K562 (cell line): ENCODE measurements around the gene ZNF718. TPM values are rescaled to one million over a fixed set of nuclear protein-coding genes. Genes with fewer than 3 reads are reported as not detected.

ENCODE experiments used
- ATAC-seq: fragments of 200-7000 bp; cut with Tn5 transposase; 3 replicates; pipeline ENCODE4 v1.9.1; 2020; ENCODE audit warnings: moderate library complexity
- BruUV-seq: library from RNA; stranded (reverse); fragments of 400-500 nt; replicated peaks from 2 replicates; lab custom pipeline; 2021; lab: Mats Ljungman, UMichigan
- CTCF ChIA-PET: fragments of 300-600 bp; formaldehyde crosslinking; extraction: SDS; loops from one replicate; lab custom pipeline; 2021; ENCODE audit warnings: low intra/inter-chr PET ratio; lab: Yijun Ruan, JAX
- POLR2A ChIA-PET: fragments of 300-600, 350-650 bp; sonication (Branson Sonifier 250); formaldehyde crosslinking; extraction: SDS; loops from one replicate; lab custom pipeline; 2021; ENCODE audit warnings: antibody characterized with exemption, inconsistent platforms; lab: Yijun Ruan, JAX
- DNase-seq, 4 experiments: peaks; one replicate each; pipeline versions ENCODE4 v3.0.0 to v3.0.0-alpha.2; 2011 to 2018; ENCODE audit warnings: low spot score in 3 of 4, mixed read lengths in 3 of 4; ENCODE audit errors: extremely low read depth in 1 of 4
- FAIRE-seq: peaks from 2 replicates; lab custom pipeline; 2011; peaks lifted over from hg19 to GRCh38; lab: Jason Lieb, UNC
- H2AFZ ChIP-seq: 2 replicates; pipeline ENCODE4 v1.6.0; 2011; ENCODE audit warnings: low read depth, low read length, control low read depth, inconsistent platforms
- H3K27ac ChIP-seq: fragments of 200-600 bp; 3 replicates; pipeline ENCODE4 v1.8.0; 2011; ENCODE audit warnings: low read depth, mild to moderate bottlenecking, control low read depth, inconsistent platforms, low read length, moderate library complexity, mixed read lengths; ENCODE audit errors: extremely low read depth
- H3K27me3 ChIP-seq, 2 experiments: fragments of 300-600 bp in 1 of 2; 2 replicates in 1 of 2; 3 replicates in 1 of 2; pipeline versions ENCODE4 v1.6.0 to v1.8.0; 2011; ENCODE audit warnings: inconsistent platforms in 2 of 2, low read length in 2 of 2, mild to moderate bottlenecking in 1 of 2, mixed read lengths in 1 of 2, moderate library complexity in 1 of 2; ENCODE audit not compliant: control insufficient read depth in 2 of 2, insufficient read depth in 2 of 2
- H3K36me3 ChIP-seq: fragments of 300-600 bp; 3 replicates; pipeline ENCODE4 v1.8.0; 2011; ENCODE audit warnings: mild to moderate bottlenecking, low read length, inconsistent platforms; ENCODE audit not compliant: control insufficient read depth, insufficient read depth
- H3K4me1 ChIP-seq, 2 experiments: fragments of 200-600 bp in 1 of 2; replicated peaks in 1 of 2; 2 replicates in 1 of 2; 3 replicates in 1 of 2; pipeline versions ENCODE4 v1.5.1 to v1.8.0; 2011; ENCODE audit warnings: inconsistent platforms in 2 of 2, low read length in 2 of 2, mild to moderate bottlenecking in 1 of 2, mixed read lengths in 1 of 2, moderate library complexity in 1 of 2; ENCODE audit not compliant: control insufficient read depth in 2 of 2, insufficient read depth in 2 of 2
- H3K4me2 ChIP-seq: 2 replicates; pipeline ENCODE4 v1.6.1; 2011; ENCODE audit warnings: low read length, control low read depth, inconsistent platforms, mixed read lengths; ENCODE audit not compliant: insufficient read depth
- H3K4me3 ChIP-seq: fragments of 200-600 bp; sonication (generic), shearing (Covaris generic); 2 replicates; pipeline ENCODE4 v1.5.1; 2016; ENCODE audit warnings: control low read depth, inconsistent platforms
- H3K79me2 ChIP-seq: fragments of 200-600 bp; 3 replicates; pipeline ENCODE4 v1.8.0; 2011; ENCODE audit warnings: low read length, inconsistent platforms; ENCODE audit not compliant: control insufficient read depth, insufficient read depth
- H3K9ac ChIP-seq, 2 experiments: 2 replicates each; pipeline versions ENCODE4 v1.6.0 to v1.6.1; 2011; ENCODE audit warnings: low read depth in 2 of 2, low read length in 2 of 2, control low read depth in 1 of 2, inconsistent platforms in 1 of 2, mild to moderate bottlenecking in 1 of 2, mixed read lengths in 1 of 2; ENCODE audit not compliant: insufficient read depth in 1 of 2
- H3K9me1 ChIP-seq: one replicate; pipeline ENCODE4 v1.6.0; 2011; ENCODE audit warnings: inconsistent platforms, mild to moderate bottlenecking, low read length, moderate library complexity; ENCODE audit not compliant: control insufficient read depth, insufficient read depth
- H3K9me3 ChIP-seq: replicated peaks from 2 replicates; pipeline ENCODE4 v1.5.1; 2011; ENCODE audit warnings: low read depth, low read length, inconsistent platforms; ENCODE audit not compliant: control insufficient read depth, insufficient read depth
- H4K20me1 ChIP-seq: replicated peaks from 2 replicates; pipeline ENCODE4 v1.6.1; 2011; ENCODE audit warnings: low read length, inconsistent platforms, mixed read lengths; ENCODE audit not compliant: control insufficient read depth, insufficient read depth
- HDAC1 ChIP-seq, 2 experiments: fragments of 450-650 bp; IDR thresholded peaks; 2 replicates each; pipeline ENCODE4 v1.6.1; 2016 to 2017; ENCODE audit warnings: inconsistent platforms in 1 of 2, mild to moderate bottlenecking in 1 of 2, moderate library complexity in 1 of 2
- MAFG ChIP-seq: fragments of 450-650 bp; conservative IDR thresholded peaks from 2 replicates; pipeline ENCODE4 v1.6.1; 2016; ENCODE audit warnings: missing genetic modification characterization, missing compliant biosample characterization
- MTA3 ChIP-seq: fragments of 450-650 bp; formaldehyde crosslinking; IDR thresholded peaks from 2 replicates; pipeline ENCODE4 v1.6.1; 2017; ENCODE audit warnings: mild to moderate bottlenecking, borderline replicate concordance
- NRF1 ChIP-seq, 2 experiments: fragments of 450-650 bp; IDR thresholded peaks in 1 of 2; conservative IDR thresholded peaks in 1 of 2; 2 replicates each; pipeline ENCODE4 v1.6.1; 2014; ENCODE audit warnings: mild to moderate bottlenecking in 2 of 2
- PHB2 ChIP-seq: fragments of 450-650 bp; IDR thresholded peaks from 2 replicates; pipeline ENCODE4 v1.6.1; 2017; ENCODE audit warnings: low read depth
- PRMT5 ChIP-seq: sonication (generic); formaldehyde crosslinking; IDR thresholded peaks from 2 replicates; pipeline ENCODE4 v1.5.0; 2020; ENCODE audit warnings: missing genetic modification reagents
- RBFOX2 ChIP-seq: fragments of 200-400 bp; formaldehyde crosslinking; IDR thresholded peaks from 2 replicates; pipeline ENCODE4 v1.6.1; 2017; ENCODE audit warnings: low read depth, mild to moderate bottlenecking, low read length, moderate library complexity
- RFX5 ChIP-seq: IDR thresholded peaks from 2 replicates; pipeline ENCODE4 v1.6.1; 2011; ENCODE audit warnings: low read depth, mild to moderate bottlenecking, improper control_type of control experiment, low read length
- RUNX1 ChIP-seq: sonication (generic); IDR thresholded peaks from 2 replicates; pipeline ENCODE4 v1.6.1; 2016; ENCODE audit warnings: antibody characterized with exemption, low read depth
- SRSF1 ChIP-seq: fragments of 200-400 bp; formaldehyde crosslinking; IDR thresholded peaks from 2 replicates; pipeline ENCODE4 v1.6.1; 2017; ENCODE audit warnings: mild to moderate bottlenecking, low read depth, low read length, moderate library complexity
- TEAD1 ChIP-seq, 2 experiments: fragments of 450-650 bp in 1 of 2; sonication (generic) in 1 of 2; formaldehyde crosslinking; IDR thresholded peaks; 2 replicates each; pipeline versions ENCODE4 v1.4.0 to v1.8.0; 2020 to 2022; ENCODE audit warnings: mild to moderate bottlenecking in 2 of 2, missing genetic modification reagents in 1 of 2
- ZBTB1 ChIP-seq: sonication (generic); formaldehyde crosslinking; IDR thresholded peaks from 2 replicates; pipeline ENCODE4 v1.8.1; 2023; ENCODE audit warnings: missing genetic modification reagents, low read depth, mild to moderate bottlenecking, borderline replicate concordance
- ZBTB17 ChIP-seq: fragments of 450-650 bp; formaldehyde crosslinking; IDR thresholded peaks from 2 replicates; pipeline ENCODE4 v1.4.0; 2020; ENCODE audit warnings: mild to moderate bottlenecking
- ZBTB7A ChIP-seq: IDR thresholded peaks from 2 replicates; pipeline ENCODE4 v1.6.1; 2011; ENCODE audit warnings: low read depth, mild to moderate bottlenecking, low read length, moderate library complexity, borderline replicate concordance; ENCODE audit not compliant: control insufficient read depth
- ZNF384 ChIP-seq: IDR thresholded peaks from 2 replicates; pipeline ENCODE4 v1.6.1; 2012; ENCODE audit warnings: low read depth, low read length, improper control_type of control experiment
- ZNF507 ChIP-seq: conservative IDR thresholded peaks from 2 replicates; pipeline ENCODE4 v1.6.1; 2017; ENCODE audit warnings: missing genetic modification characterization, missing compliant biosample characterization
- ZNF695 ChIP-seq: fragments of 450-650 bp; formaldehyde crosslinking; IDR thresholded peaks from 2 replicates; pipeline ENCODE4 v1.4.0; 2020; ENCODE audit warnings: mild to moderate bottlenecking, moderate library complexity
- ZSCAN32 ChIP-seq: fragments of 450-650 bp; formaldehyde crosslinking; IDR thresholded peaks from 2 replicates; pipeline ENCODE4 v1.4.0; 2020; ENCODE audit warnings: mild to moderate bottlenecking, moderate library complexity
- WGBS: fragments of 100-300 bp; shearing (Covaris generic); methylation state at CpG from one replicate; pipeline ENCODE4 v1.1.6; 2016; ENCODE audit warnings: low coverage, mixed read lengths; ENCODE audit not compliant: insufficient coverage; ENCODE audit errors: missing lambda C conversion rate; 5-methylcytosine and 5-hydroxymethylcytosine counted together
- in situ Hi-C: fragments of 300-500 bp; cut with MboI; formaldehyde crosslinking; loops from 4 replicates; pipeline ENCODE4 v1.15.0; 2018; ENCODE audit warnings: inconsistent platforms, mixed read lengths
- intact Hi-C: fragments of 100-400 bp; cut with micrococcal nuclease; formaldehyde crosslinking; loops from 2 replicates; pipeline ENCODE4 v1.14.2; 2022
- polyA plus RNA-seq, 8 experiments: library from polyadenylated mRNA; depleted of rRNA in 4 of 8; stranded (reverse) in 5 of 8; unstranded in 3 of 8; fragments of >200 nt; fragmentation: Nextera tagmentation in 2 of 8; fragmentation: Illumina TruSeq in 1 of 8; extraction: Ambion mirVana in 2 of 8; extraction: Trizol in 1 of 8; gene quantifications; 2 replicates each; pipeline versions ENCODE4 v1.2.1 to v1.2.3, GENCODE V29; 2011 to 2014; ENCODE audit warnings: inconsistent platforms in 1 of 8, missing spikeins in 1 of 8
- total RNA-seq, 7 experiments: library from RNA; depleted of rRNA in 6 of 7; stranded (reverse); fragments of >200 nt in 6 of 7; fragmentation: Illumina TruSeq in 2 of 7; extraction: Trizol in 2 of 7; gene quantifications; 2 replicates each; pipeline versions ENCODE4 v1.2.1 to v1.2.3, GENCODE V29; 2011 to 2021; ENCODE audit warnings: low replicate concordance in 1 of 7
- TF ChIP-seq, protein P1 (sequence below), 2 experiments: fragments of 450-650 bp; IDR thresholded peaks; 2 replicates each; pipeline ENCODE4 v1.6.1; 2016
- TF ChIP-seq, protein P2 (sequence below): fragments of 450-650 bp; formaldehyde crosslinking; IDR thresholded peaks from 2 replicates; pipeline ENCODE4 v1.4.0; 2022; ENCODE audit warnings: missing genetic modification characterization

ZNF718 gene
- total and polyA plus RNA-seq, 9 of the 15 experiments (the other 6 are each of a cell fraction or from before 2014, with no cell fraction given), result 1.00 to 5.3 (median 2.7) TPM

DNA sequence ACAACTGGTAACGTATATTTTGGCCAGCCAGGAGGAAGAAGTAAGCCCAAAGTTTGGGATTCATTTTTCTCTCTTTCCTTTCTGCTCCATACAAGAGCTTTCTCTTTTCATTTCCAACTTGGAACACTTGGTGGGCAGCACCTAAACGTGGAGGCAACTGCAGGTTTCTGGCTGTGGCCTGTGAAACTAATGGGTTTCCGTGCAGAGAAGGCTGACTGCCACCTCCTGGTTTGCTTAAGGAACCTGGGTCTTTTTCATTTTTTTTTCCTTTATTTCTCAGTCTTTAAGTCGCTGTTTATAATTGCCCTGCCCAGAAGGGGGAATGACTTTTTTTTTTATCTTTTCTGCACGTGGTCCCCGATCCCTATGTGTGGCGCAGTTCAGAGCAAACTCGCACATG is 15.4 kb downstream of the ZNF718 start:
- peaks cover 15% of the 10 kb centered on the region; the same call in 2 of the 3 replicates for H3K79me2 ChIP-seq
- H3K9ac ChIP-seq, result no peak overlapping the region
- no peak for TF ChIP-seq NRF1 (conservative IDR thresholded peaks at IDR 0.05 in 1 of 2, IDR thresholded peaks at IDR 0.05 in 1 of 2)
- no peak for TF ChIP-seq ZSCAN32
- TF ChIP-seq ZNF384, result no peak
- TF ChIP-seq, protein P1, sequence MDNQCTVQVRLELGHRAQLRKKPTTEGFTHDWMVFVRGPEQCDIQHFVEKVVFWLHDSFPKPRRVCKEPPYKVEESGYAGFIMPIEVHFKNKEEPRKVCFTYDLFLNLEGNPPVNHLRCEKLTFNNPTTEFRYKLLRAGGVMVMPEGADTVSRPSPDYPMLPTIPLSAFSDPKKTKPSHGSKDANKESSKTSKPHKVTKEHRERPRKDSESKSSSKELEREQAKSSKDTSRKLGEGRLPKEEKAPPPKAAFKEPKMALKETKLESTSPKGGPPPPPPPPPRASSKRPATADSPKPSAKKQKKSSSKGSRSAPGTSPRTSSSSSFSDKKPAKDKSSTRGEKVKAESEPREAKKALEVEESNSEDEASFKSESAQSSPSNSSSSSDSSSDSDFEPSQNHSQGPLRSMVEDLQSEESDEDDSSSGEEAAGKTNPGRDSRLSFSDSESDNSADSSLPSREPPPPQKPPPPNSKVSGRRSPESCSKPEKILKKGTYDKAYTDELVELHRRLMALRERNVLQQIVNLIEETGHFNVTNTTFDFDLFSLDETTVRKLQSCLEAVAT (IDR thresholded peaks at IDR 0.05), result no peak
- TF ChIP-seq TEAD1 (CRISPR knock-in tag; IDR thresholded peaks at IDR 0.05), result no peak
- no peak for TF ChIP-seq MTA3
- no peak for TF ChIP-seq PRMT5
- TF ChIP-seq, protein P2, sequence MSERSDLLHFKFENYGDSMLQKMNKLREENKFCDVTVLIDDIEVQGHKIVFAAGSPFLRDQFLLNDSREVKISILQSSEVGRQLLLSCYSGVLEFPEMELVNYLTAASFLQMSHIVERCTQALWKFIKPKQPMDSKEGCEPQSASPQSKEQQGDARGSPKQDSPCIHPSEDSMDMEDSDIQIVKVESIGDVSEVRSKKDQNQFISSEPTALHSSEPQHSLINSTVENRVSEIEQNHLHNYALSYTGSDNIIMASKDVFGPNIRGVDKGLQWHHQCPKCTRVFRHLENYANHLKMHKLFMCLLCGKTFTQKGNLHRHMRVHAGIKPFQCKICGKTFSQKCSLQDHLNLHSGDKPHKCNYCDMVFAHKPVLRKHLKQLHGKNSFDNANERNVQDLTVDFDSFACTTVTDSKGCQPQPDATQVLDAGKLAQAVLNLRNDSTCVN (CRISPR knock-in tag), result no peak
- no peak for TF ChIP-seq ZNF507 (tag)
- no peak for TF ChIP-seq RFX5
- TF ChIP-seq ZNF695, result no peak
- TF ChIP-seq SRSF1, result no peak
- TF ChIP-seq RBFOX2, result no peak
- TF ChIP-seq ZBTB7A, result no peak
- no peak for TF ChIP-seq HDAC1 (IDR thresholded peaks at IDR 0.05)
- no peak for TF ChIP-seq MAFG
- TF ChIP-seq RUNX1, result no peak
- TF ChIP-seq ZBTB17 (CRISPR knock-in tag), result no peak
- TF ChIP-seq PHB2, result no peak
- no peak for TF ChIP-seq ZBTB1 (CRISPR knock-in tag)
- TF ChIP-seq, all 486 proteins: peak for 0
- intact Hi-C loops, result no loop called here
- BruUV-seq, result no TSS peak
- H3K4me1 ChIP-seq, result no peaks in the 10 kb centered on the region
- no peak overlapping the region for H2AFZ ChIP-seq
- 46% methylated on average over 8 of the region's 8 CpGs for WGBS
- CTCF ChIA-PET, result no interaction called here
- peaks cover 5% of the 10 kb centered on the region for H3K9me3 ChIP-seq
- H3K36me3 ChIP-seq, result peaks cover 41% of the 10 kb centered on the region
- no peaks in the 10 kb centered on the region for H4K20me1 ChIP-seq
- no peak overlapping the region for H3K27ac ChIP-seq
- H3K9me1 ChIP-seq, result no peaks in the 10 kb centered on the region
- H3K27me3 ChIP-seq, result no peaks in the 10 kb centered on the region
- no peak overlapping the region for H3K4me3 ChIP-seq
- POLR2A ChIA-PET, result interaction anchor here (2.9 kb wide), 1 partner anchor 15 kb away, joined by 8 read pairs; the partner anchor contains the start of gene ZNF718
- FAIRE-seq, result no peak
- no peak for DNase-seq
- no peak for ATAC-seq
- in situ Hi-C loops, result no loop called here
- no peak overlapping the region for H3K4me2 ChIP-seq
